NCI-H345 (cell line): Measurements from ENCODE around the gene HOXB6.

Source experiments
- DNase-seq: peaks from one replicate; lab custom pipeline; 2025; lab: John Stamatoyannopoulos, UW

Gene HOXB6

GRCh38 chr17:48609759-48610281 lies 5.0 kb upstream of the HOXB6 start:
- peak; percentile 37 for DNase-seq

- DNase-seq, result no peak
These were observed 4.2 kb upstream of the HOXB6 start for GRCh38 chr17:48609033-48609432.

- no peak for DNase-seq
These were observed 3.7 kb upstream of the HOXB6 start for GRCh38 chr17:48608494-48608834.

- no peak for DNase-seq
These were observed 2.3 kb upstream of the HOXB6 start for GRCh38 chr17:48606892-48607614.

- no peak for DNase-seq
These were observed 1.5 kb upstream of the HOXB6 start for GRCh38 chr17:48605991-48606891.

GRCh38 chr17:48605409-48605919 lies 678 bp upstream of the HOXB6 start:
- DNase-seq, result no peak

- no peak for DNase-seq
These were observed 622 bp downstream of the HOXB6 start for GRCh38 chr17:48603959-48604769.

- no peak for DNase-seq
These were observed 3.0 kb downstream of the HOXB6 start for GRCh38 chr17:48601539-48602425.

- DNase-seq, result no peak
These were observed 3.6 kb downstream of the HOXB6 start for GRCh38 chr17:48601207-48601538.

GRCh38 chr17:48600244-48601098 lies 4.3 kb downstream of the HOXB6 start:
- DNase-seq, result no peak

GRCh38 chr17:48599354-48599753 lies 5.4 kb downstream of the HOXB6 start:
- no peak for DNase-seq

GRCh38 chr17:48598736-48599135 lies 6.0 kb downstream of the HOXB6 start:
- DNase-seq, result no peak

- DNase-seq, result no peak
These were observed 6.8 kb downstream of the HOXB6 start for GRCh38 chr17:48597778-48598631.

GRCh38 chr17:48597528-48597777 lies 7.3 kb downstream of the HOXB6 start:
- DNase-seq, result no peak

GRCh38 chr17:48596735-48597527 lies 7.9 kb downstream of the HOXB6 start:
- no peak for DNase-seq

- no peak for DNase-seq
These were observed 8.6 kb downstream of the HOXB6 start for GRCh38 chr17:48596000-48596734.

GRCh38 chr17:48595278-48595999 lies 9.3 kb downstream of the HOXB6 start:
- DNase-seq, result no peak
